NCI-H2029 treated with DMSO at 0.1 percent for 48 hours (cell line): ENCODE results near the gene NCAPD2.

Experiments
- DNase-seq: peaks from one replicate; lab custom pipeline; 2025; lab: John Stamatoyannopoulos, UW

Gene NCAPD2

GRCh38 chr12:6573001-6573400 lies 79.1 kb downstream of the NCAPD2 start:
- DNase-seq: no peak

GRCh38 chr12:6574576-6575295 lies 80.8 kb downstream of the NCAPD2 start:
- DNase-seq: no peak

GRCh38 chr12:6575648-6576047 lies 81.7 kb downstream of the NCAPD2 start:
- DNase-seq: no peak
